PC-9 (cell line): Measurements from ENCODE around the gene CNGA3.

ENCODE experiments used
- CTCF ChIP-seq: fragments of 200-600 bp; sonication (generic); conservative IDR thresholded peaks from 2 replicates; pipeline ENCODE4 v1.6.1; 2017; ENCODE audit warnings: mixed run types, antibody characterized with exemption, mild to moderate bottlenecking, moderate library complexity
- EZH2 ChIP-seq: fragments of 200-600 bp; sonication (generic); IDR thresholded peaks from 2 replicates; pipeline ENCODE4 v1.8.0; 2017; ENCODE audit warnings: antibody characterized with exemption, low read depth

DNA sequence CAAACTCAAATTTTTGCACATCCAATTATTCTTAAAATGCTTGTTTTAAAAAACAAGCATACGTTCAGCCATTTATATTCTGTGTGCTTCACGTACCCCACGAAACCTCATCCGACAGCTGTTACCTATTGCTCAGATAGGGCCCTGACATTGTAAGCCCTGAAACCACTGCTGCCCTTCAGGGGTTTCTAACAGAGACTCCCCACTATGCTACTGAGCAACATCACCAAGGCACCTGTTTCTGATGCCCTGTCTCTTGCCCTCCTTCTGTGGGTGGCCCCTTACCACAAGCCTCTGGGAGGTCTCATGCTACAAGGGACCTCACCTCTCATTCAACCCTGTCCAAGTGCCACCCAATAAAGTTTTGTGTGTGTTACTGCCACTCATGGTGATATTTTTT, 18.5 kb upstream of the CNGA3 start:
- TF ChIP-seq CTCF (no peak), EZH2 (no peak)
